Activated CD8-positive, alpha-beta memory T cell treated with anti-CD3 and anti-CD28 coated beads, Interleukin-2, amount 50 U/mL, for 24 hours (primary cell): ENCODE measurements around the gene TRPC4AP.

Experiments
- DNase-seq: peaks from one replicate; pipeline ENCODE4 v3.0.0-alpha.2; 2020; ENCODE audit errors: extremely low read depth

Gene TRPC4AP

DNA sequence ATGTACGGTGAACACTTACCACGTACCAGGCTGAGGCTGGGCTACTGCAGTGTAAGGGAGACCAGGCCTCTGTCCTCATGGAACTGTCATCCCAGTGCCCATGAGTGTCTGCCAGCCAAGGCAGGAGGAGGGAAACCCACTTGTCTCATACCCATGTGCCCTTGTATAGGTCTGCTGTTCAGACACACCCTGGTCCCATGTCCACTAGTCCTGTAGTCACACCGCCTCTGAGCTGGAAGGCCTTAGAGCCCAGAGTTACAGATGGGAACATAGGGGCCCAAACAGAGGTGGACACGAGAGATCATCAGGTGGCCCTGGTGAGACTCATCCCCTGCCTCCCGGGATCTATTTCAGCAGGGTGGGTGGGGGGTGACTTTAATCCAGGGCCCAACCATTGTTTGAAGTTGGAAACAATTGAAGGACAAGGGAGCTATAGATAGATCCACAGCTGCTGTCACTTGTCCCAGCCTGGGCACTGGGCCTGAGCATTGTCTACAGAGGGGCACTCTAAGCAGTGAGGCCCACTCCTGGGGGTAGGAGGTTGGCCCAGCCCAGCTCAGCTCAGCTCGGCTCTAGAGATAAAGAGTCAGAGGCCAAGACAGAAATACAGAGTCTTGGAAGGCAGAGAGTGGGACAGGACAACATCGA, 122.3 kb downstream of the TRPC4AP start:
- DNase-seq: no peak

DNA sequence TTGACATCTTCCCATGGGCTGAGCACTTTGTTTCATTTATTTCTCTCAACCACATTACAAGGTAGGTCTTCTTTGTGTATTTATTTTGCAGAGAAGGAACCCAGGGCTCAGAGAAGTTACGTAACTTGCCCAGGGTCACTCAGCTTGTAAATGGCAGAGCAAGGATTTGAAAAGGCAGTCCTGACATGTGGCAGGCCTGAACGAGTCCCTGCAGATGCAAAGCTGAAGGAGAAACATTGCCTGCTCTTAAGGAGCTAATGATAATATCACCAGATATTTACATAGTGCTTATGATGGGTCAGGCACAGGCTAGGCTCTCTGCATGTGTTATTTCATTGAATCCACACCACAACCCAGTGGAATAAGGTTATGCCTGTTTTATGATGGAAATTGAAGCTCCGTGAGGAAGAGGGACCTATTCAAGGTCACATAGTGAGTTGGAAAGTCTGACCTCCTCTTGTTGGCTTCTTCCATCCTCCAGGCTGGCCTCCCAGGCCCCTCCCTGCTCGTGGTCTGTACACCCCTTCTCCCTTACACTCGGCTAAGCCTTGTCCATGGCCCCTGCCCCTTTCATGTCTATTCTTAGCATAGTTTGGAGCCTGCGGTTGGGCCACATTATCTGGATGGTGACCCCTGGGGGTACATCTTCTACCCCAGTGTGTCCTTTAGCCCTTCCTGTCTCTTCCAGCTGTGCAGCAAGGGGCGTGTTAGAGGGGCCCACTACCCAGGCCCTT, 124.4 kb downstream of the TRPC4AP start:
- no peak for DNase-seq

DNA sequence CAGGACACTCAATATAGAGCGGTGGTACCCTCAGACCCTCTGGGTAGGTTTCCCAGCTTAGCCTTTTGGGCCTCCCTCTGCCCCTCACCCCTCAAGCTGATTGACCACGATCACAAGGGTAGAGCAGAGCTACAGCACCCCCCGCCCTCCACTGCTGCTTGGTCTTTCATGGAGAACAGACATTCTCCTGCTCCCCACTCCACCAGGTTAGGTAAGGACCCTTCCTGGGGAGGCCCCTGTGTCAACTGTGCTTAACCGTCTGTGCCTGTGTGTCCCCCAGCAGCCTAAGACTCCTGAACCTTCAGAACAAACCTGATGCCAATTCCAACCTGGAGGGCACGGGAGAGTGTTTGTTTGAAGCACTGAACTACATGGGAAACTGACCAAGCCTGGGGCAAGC, 125.2 kb downstream of the TRPC4AP start:
- no peak for DNase-seq

GRCh38 chr20:34965051-34965450, 127.6 kb downstream of the TRPC4AP start:
- DNase-seq: no peak

DNA sequence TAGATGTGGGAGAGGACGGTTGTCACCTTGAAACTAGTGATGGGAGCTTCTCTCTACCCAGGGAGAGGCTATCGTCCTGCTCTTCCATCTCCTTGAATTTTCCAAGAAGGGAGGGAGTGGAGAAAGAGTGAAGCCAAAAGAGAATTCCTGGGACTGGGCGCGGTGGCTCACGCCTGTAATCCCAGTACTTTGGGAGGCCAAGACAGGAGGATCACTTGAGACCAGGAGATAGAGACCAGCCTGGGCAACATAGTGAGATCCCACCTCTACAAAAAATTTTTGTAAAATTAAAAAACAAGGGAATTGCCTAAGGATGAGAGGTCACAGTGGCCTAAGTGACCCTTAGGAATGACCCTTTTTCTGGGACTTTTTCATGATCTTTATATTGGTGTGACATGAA, 128.1 kb downstream of the TRPC4AP start:
- no peak for DNase-seq

GRCh38 chr20:34956751-34957472, 135.7 kb downstream of the TRPC4AP start:
- no peak for DNase-seq

- DNase-seq: no peak
These were observed 136.6 kb downstream of the TRPC4AP start for GRCh38 chr20:34956041-34956458.

DNA sequence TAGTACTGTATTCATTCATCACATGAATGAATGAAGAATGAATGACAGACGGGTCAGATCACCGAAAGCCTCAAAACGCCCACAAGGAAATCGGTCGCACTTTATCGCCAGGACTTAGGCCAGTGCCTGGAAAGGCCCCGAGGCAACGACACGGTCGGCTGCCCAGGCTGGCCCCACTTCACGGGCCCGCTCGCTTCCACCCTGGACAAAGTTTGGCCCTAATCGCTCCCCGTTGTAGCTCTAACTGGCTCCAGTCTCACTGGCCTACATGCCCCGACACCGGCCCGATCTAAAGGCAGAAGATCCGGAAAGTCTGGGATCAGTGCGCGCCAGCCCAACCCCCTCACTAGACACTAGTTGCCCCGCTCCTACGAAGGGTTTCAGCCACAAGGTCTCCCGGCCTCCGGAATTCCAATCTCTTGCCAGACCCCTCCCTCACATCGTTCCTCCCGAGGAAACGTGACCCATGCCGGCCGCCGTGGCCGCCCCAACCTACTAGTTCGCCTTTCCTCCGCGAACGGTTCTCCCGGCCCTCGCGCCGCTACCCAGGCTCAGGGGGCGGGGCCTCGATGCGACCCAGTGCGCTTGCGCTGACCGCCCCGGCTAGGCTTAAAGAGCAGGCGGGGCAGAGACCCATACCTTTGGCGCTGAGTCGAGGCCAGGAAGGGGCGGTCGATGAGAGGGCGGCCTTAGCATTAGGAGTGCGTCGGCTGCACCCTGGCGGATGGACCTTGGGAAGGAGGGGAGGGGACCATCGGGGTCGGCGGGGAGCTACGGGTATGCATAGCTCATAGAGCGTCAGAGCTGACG, 137.2 kb downstream of the TRPC4AP start, which contains the start of the genes GSS and MYH7B:
GSS (minus strand) TSS at position 576 of the 810 bp plus-strand sequence. CDS start 3,954 bp downstream, outside the sequence.
MYH7B (plus strand) TSS at position 638 of the 810 bp plus-strand sequence. CDS start 22,138 bp downstream, outside the sequence.
- peak; percentile 91 for DNase-seq

DNA sequence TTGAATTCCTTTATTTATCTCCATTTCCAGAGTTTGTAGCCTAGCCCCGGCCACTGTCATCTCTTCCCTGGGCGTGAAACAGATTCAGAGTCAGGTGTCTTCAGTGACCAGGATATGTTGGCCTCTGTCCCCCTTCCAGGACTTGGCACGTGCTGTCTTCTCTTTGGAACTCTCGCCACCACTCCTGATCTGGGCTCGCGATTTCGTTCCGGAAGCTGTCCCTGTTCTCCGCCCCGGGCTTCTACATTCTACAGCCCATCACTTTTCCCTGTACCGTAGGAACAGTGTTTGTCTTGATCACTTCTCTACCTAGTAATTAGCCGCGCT, 137.7 kb downstream of the TRPC4AP start:
- DNase-seq: no peak

DNA sequence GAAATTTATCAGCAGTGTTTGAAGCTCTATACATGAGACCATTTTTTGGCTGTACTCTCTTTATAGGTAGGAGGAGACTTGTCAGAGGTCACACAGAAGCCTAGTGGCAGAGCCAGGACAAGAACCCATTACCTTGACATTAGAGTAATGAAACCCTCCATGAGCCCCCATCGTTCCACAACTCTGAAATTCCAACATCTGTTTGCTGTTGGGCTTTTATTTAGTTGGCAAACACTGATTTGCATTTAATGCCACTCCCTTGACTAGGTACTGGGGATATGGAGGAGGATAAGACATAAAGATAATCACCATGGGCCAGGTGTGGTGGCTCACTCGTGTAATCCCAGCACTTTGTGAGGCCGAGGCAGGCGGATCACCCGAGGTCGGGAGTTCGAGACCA, 138.6 kb downstream of the TRPC4AP start:
- no peak for DNase-seq

DNA sequence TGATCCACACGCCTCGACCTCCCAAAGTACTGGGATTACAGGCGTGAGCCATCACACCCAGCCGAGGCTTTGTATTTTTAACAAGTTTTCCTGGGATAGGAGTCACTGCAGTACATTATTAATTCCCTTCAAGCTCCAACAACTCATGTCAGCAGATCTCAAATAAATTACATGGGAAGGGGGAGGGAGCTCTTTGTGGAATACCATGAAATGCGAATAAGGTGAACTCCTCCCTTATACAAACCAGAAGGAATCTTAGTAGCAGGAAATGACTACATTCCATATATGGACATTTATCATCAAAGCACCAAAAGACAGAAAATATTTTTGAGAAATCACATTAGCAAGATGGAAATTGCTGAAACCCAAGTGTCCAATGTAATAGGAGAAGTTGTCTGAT, 139.9 kb downstream of the TRPC4AP start:
- DNase-seq: no peak
